Measurements from ENCODE around the gene LRP1B.

- no peak for TF ChIP-seq CTCF (IDR thresholded peaks at IDR 0.05; ENCODE audit: borderline replicate concordance, extremely low read depth, low read length, poor library complexity, severe bottlenecking)
- no peak for TF ChIP-seq EZH2 (IDR thresholded peaks at IDR 0.05; ENCODE audit: borderline replicate concordance, low read depth, low read length, severe bottlenecking)
Observed at GRCh38 chr2:140185076-140185475, 1945.7 kb downstream of the LRP1B start.

Measured in DND-41 (cell line).